GM12878 (cell line): ENCODE measurements around the gene GVQW3. TPM values are rescaled to one million over a fixed set of nuclear protein-coding genes. Genes with fewer than 3 reads are reported as not detected.

Experiments
- ATAC-seq: fragments of 200-7000 bp; cut with Tn5 transposase; 3 replicates; pipeline ENCODE4 v1.9.1; 2020; ENCODE audit warnings: mild to moderate bottlenecking, moderate library complexity
- BruUV-seq: library from RNA; stranded (reverse); fragments of 400-500 nt; replicated peaks from 2 replicates; lab custom pipeline; 2021; lab: Mats Ljungman, UMichigan
- CTCF ChIA-PET: fragments of 300-600 bp; sonication (Branson Sonifier 250); formaldehyde crosslinking; extraction: SDS; loops from one replicate; lab custom pipeline; 2021; ENCODE audit warnings: inconsistent platforms; lab: Yijun Ruan, JAX
- POLR2A ChIA-PET: fragments of 350-600 bp; formaldehyde crosslinking; extraction: SDS; loops from one replicate; lab custom pipeline; 2021; ENCODE audit warnings: inconsistent platforms; lab: Charles Lee
- RAD21 ChIA-PET: fragments of 300-600 bp; sonication (Branson Sonifier 250); formaldehyde crosslinking; loops from one replicate; lab custom pipeline; 2023; ENCODE audit warnings: antibody characterized with exemption; ENCODE audit not compliant: unreplicated experiment; lab: Charles Lee
- SMC1A ChIA-PET: fragments of 300-600 bp; sonication (Branson Sonifier 250); formaldehyde crosslinking; loops from one replicate; lab custom pipeline; 2023; ENCODE audit not compliant: unreplicated experiment, uncharacterized antibody; lab: Charles Lee
- DNase-seq: peaks from one replicate; pipeline ENCODE4 v3.0.0-alpha.2; 2011; ENCODE audit warnings: low read depth, low spot score
- FAIRE-seq: peaks from 3 replicates; lab custom pipeline; 2011; peaks lifted over from hg19 to GRCh38; lab: Jason Lieb, UNC
- H2AFZ ChIP-seq: 2 replicates; pipeline ENCODE4 v1.6.0; 2011; ENCODE audit warnings: low read depth, low read length, control low read depth; ENCODE audit not compliant: control insufficient read depth
- H3K27ac ChIP-seq: 2 replicates; pipeline ENCODE4 v1.5.1; 2011; ENCODE audit warnings: control low read depth; ENCODE audit not compliant: control insufficient read depth, insufficient read depth
- H3K27me3 ChIP-seq, 2 experiments: replicated peaks in 1 of 2; 2 replicates each; pipeline versions ENCODE4 v1.6.0 to v1.6.1; 2011; ENCODE audit warnings: low read length in 1 of 2; ENCODE audit not compliant: control insufficient read depth in 2 of 2, insufficient read depth in 2 of 2
- H3K36me3 ChIP-seq, 2 experiments: 2 replicates each; pipeline ENCODE4 v1.5.1; 2011; ENCODE audit warnings: low read length in 1 of 2; ENCODE audit not compliant: control insufficient read depth in 2 of 2, insufficient read depth in 2 of 2
- H3K4me1 ChIP-seq: 2 replicates; pipeline ENCODE4 v1.6.1; 2011; ENCODE audit warnings: mild to moderate bottlenecking, low read length, moderate library complexity, mixed read lengths; ENCODE audit not compliant: control insufficient read depth, insufficient read depth
- H3K4me2 ChIP-seq: 2 replicates; pipeline ENCODE4 v1.6.0; 2011; ENCODE audit warnings: control low read depth; ENCODE audit not compliant: control insufficient read depth, insufficient read depth
- H3K4me3 ChIP-seq: fragments of 200-600 bp; sonication (generic); 2 replicates; pipeline ENCODE4 v1.5.1; 2016
- H3K79me2 ChIP-seq: 2 replicates; pipeline ENCODE4 v1.6.0; 2011; ENCODE audit warnings: low read length; ENCODE audit not compliant: control insufficient read depth, insufficient read depth
- H3K9ac ChIP-seq: 2 replicates; pipeline ENCODE4 v1.8.0; 2011; ENCODE audit warnings: low read length, control low read depth, mixed read lengths; ENCODE audit not compliant: control insufficient read depth, insufficient read depth
- H3K9me3 ChIP-seq: replicated peaks from 3 replicates; pipeline ENCODE4 v1.5.1; 2011; ENCODE audit warnings: mild to moderate bottlenecking, low read length; ENCODE audit not compliant: control insufficient read depth, insufficient read depth
- H4K20me1 ChIP-seq: 2 replicates; pipeline ENCODE4 v1.6.0; 2011; ENCODE audit not compliant: control insufficient read depth, insufficient read depth
- BACH1 ChIP-seq: fragments of 450-650 bp; IDR thresholded peaks from 2 replicates; pipeline ENCODE4 v1.6.1; 2017; ENCODE audit warnings: mild to moderate bottlenecking, borderline replicate concordance
- CREM ChIP-seq: IDR thresholded peaks from 2 replicates; pipeline ENCODE4 v1.6.1; 2014; ENCODE audit warnings: antibody characterized with exemption, low read depth
- EGR1 ChIP-seq, 2 experiments: IDR thresholded peaks; 1 replicate in 1 of 2; 2 replicates in 1 of 2; pipeline ENCODE4 v1.6.1; 2011 to 2012; ENCODE audit warnings: low read depth in 2 of 2, low read length in 2 of 2, borderline replicate concordance in 1 of 2, mild to moderate bottlenecking in 1 of 2, moderate library complexity in 1 of 2
- FOXM1 ChIP-seq: IDR thresholded peaks from 2 replicates; pipeline ENCODE4 v1.6.1; 2012; ENCODE audit warnings: low read depth, mild to moderate bottlenecking, inconsistent platforms, low read length, moderate library complexity
- HCFC1 ChIP-seq: fragments of 150-350 bp; IDR thresholded peaks from 2 replicates; pipeline ENCODE4 v1.6.1; 2014; ENCODE audit warnings: low read length
- HDAC6 ChIP-seq: fragments of 200-600 bp; sonication (generic); IDR thresholded peaks from one replicate; pipeline ENCODE4 v1.8.0; 2017; ENCODE audit warnings: antibody characterized with exemption; ENCODE audit not compliant: unreplicated experiment
- KAT2A ChIP-seq: conservative IDR thresholded peaks from 2 replicates; pipeline ENCODE4 v1.6.1; 2011; ENCODE audit warnings: low read depth, low read length; ENCODE audit not compliant: control insufficient read depth
- MEF2A ChIP-seq: IDR thresholded peaks from 2 replicates; pipeline ENCODE4 v1.6.1; 2011; ENCODE audit warnings: low read depth, mild to moderate bottlenecking, low read length, moderate library complexity; ENCODE audit not compliant: insufficient read depth
- NFYB ChIP-seq: IDR thresholded peaks from 2 replicates; pipeline ENCODE4 v1.6.1; 2011; ENCODE audit warnings: low read depth, mild to moderate bottlenecking, low read length, improper control_type of control experiment, moderate library complexity; ENCODE audit not compliant: insufficient read depth
- NKRF ChIP-seq: fragments of 450-650 bp; conservative IDR thresholded peaks from 2 replicates; pipeline ENCODE4 v1.6.1; 2017; ENCODE audit warnings: mild to moderate bottlenecking, moderate library complexity
- PML ChIP-seq: IDR thresholded peaks from 2 replicates; pipeline ENCODE4 v1.6.1; 2012; ENCODE audit warnings: low read length, inconsistent platforms
- RELA ChIP-seq: fragments of 450-650 bp; IDR thresholded peaks from 2 replicates; pipeline ENCODE4 v1.8.0; 2014; ENCODE audit warnings: borderline replicate concordance; ENCODE audit not compliant: partially characterized antibody
- SPI1 ChIP-seq: IDR thresholded peaks from 2 replicates; pipeline ENCODE4 v1.6.1; 2011; ENCODE audit warnings: low read depth, mild to moderate bottlenecking, low read length, moderate library complexity, borderline replicate concordance; ENCODE audit not compliant: insufficient read depth
- SRF ChIP-seq, 2 experiments: IDR thresholded peaks; 2 replicates each; pipeline ENCODE4 v1.6.1; 2011; ENCODE audit warnings: low read depth in 2 of 2, low read length in 2 of 2, mild to moderate bottlenecking in 1 of 2, moderate library complexity in 1 of 2
- TCF12 ChIP-seq: IDR thresholded peaks from 2 replicates; pipeline ENCODE4 v1.6.1; 2011; ENCODE audit warnings: low read depth, mild to moderate bottlenecking, low read length
- ZNF384 ChIP-seq: IDR thresholded peaks from 2 replicates; pipeline ENCODE4 v1.6.1; 2012; ENCODE audit warnings: low read depth, mild to moderate bottlenecking, low read length, improper control_type of control experiment, borderline replicate concordance
- WGBS: methylation state at CpG from one replicate; pipeline ENCODE4 v1.1.6; 2016; ENCODE audit warnings: low lambda C conversion rate; ENCODE audit not compliant: insufficient replicate concordance, insufficient coverage; ENCODE audit errors: missing lambda C conversion rate; 5-methylcytosine and 5-hydroxymethylcytosine counted together
- in situ Hi-C: fragments of 300-500 bp; cut with MboI; formaldehyde crosslinking; loops from 9 replicates; pipeline ENCODE4 v1.14.3; 2018; ENCODE audit warnings: mixed read lengths
- intact Hi-C: fragments of 100-400 bp; cut with micrococcal nuclease; formaldehyde crosslinking; loops from one replicate; pipeline ENCODE4 v1.14.2; 2022; ENCODE audit not compliant: unreplicated experiment
- polyA plus RNA-seq, 11 experiments: library from polyadenylated mRNA; depleted of rRNA in 4 of 11; unstranded in 6 of 11; stranded (reverse) in 5 of 11; fragments of >200 nt; fragmentation: Nextera tagmentation in 4 of 11; fragmentation: Illumina TruSeq in 1 of 11; extraction: Ambion mirVana in 4 of 11; extraction: Trizol in 1 of 11; gene quantifications; 1 replicate in 1 of 11; 2 replicates in 10 of 11; pipeline versions ENCODE4 v1.2.1 to v1.2.3, GENCODE V29; 2011 to 2016; ENCODE audit warnings: inconsistent platforms in 2 of 11, missing spikeins in 2 of 11, low read depth in 1 of 11
- total RNA-seq, 4 experiments: library from RNA; depleted of rRNA in 3 of 4; stranded (reverse); fragments of >200 nt in 3 of 4; fragmentation: Illumina TruSeq in 1 of 4; extraction: Trizol in 1 of 4; gene quantifications; 2 replicates each; pipeline versions ENCODE4 v1.2.1 to v1.2.3, GENCODE V29; 2013 to 2021

The GVQW3 gene
- total and polyA plus RNA-seq, 10 of the 15 experiments (the other 5 are each of a cell fraction or from before 2014, with no cell fraction given), result 0.13 to 3.3 (median 1.7) TPM

GRCh38 chr11:76376746-76377558 is 4.2 kb upstream of the GVQW3 start (continued):
- peak; percentile 81 for TF ChIP-seq MEF2A
- TF ChIP-seq, all 136 proteins: peak for 38

GRCh38 chr11:76379807-76380158 is 1.3 kb upstream of the GVQW3 start:
- RAD21 ChIA-PET, result no interaction called here
- FAIRE-seq, result no peak
- 18% methylated on average over 6 of the region's 6 CpGs for WGBS

More at GRCh38 chr11:76379807-76380158, 1.3 kb upstream of the GVQW3 start:
- ChIA-PET POLR2A (no interaction called here), SMC1A (no interaction called here), CTCF (interaction anchor here (0.9 kb wide), 1 partner anchor 41 kb away, joined by 3 read pairs; no protein-coding TSS in a partner anchor)
- Histone ChIP-seq H3K36me3 (no peaks in the 10 kb centered on the region), H3K9me3 (no peaks in the 10 kb centered on the region), H3K27me3 (no peaks in the 10 kb centered on the region), H3K9ac (peak overlapping the region; percentile 63), H3K79me2 (peaks cover 17% of the 10 kb centered on the region), H3K4me2 (peak overlapping the region; percentile 91), H4K20me1 (peaks cover 2% of the 10 kb centered on the region; the same call in 1 of the 2 replicates), H2AFZ (no peak overlapping the region), H3K27ac (no peak overlapping the region), H3K4me1 (peaks cover 24% of the 10 kb centered on the region), H3K4me3 (peak overlapping the region; percentile 71)
- in situ Hi-C loops, result no loop called here
- BruUV-seq, result no TSS peak
- no peak for ATAC-seq
- intact Hi-C loops, result loop anchor here (2.0 to 10.0 kb wide), 3 partner anchors 65 to 295 kb away; partner anchors contain the start of genes EMSY and LRRC32
- DNase-seq, result no peak
- TF ChIP-seq FOXM1, result no peak
- TF ChIP-seq NKRF, result no peak
- TF ChIP-seq RELA, result no peak
- no peak for TF ChIP-seq SRF (IDR thresholded peaks at IDR 0.05; ENCODE audit: low read depth in 2 of 2, low read length in 2 of 2)
- TF ChIP-seq KAT2A, result no peak
- TF ChIP-seq TCF12, result no peak
- no peak for TF ChIP-seq CREM
- TF ChIP-seq EGR1 (IDR thresholded peaks at IDR 0.05; ENCODE audit: borderline replicate concordance in 1 of 2, low read depth in 2 of 2, low read length in 2 of 2), result no peak
- TF ChIP-seq PML, result no peak
- TF ChIP-seq NFYB, result no peak
- TF ChIP-seq HCFC1, result no peak
- TF ChIP-seq BACH1, result no peak
- no peak for TF ChIP-seq SPI1
- TF ChIP-seq ZNF384, result no peak
- no peak for TF ChIP-seq HDAC6
